GM21390 (cell line): ENCODE measurements around the gene NAB1.

Experiments used
- ATAC-seq: cut with Tn5 transposase; IDR thresholded peaks from one replicate; pipeline ENCODE4 v1.9.1; 2021; ENCODE audit not compliant: unreplicated experiment

The NAB1 gene

DNA sequence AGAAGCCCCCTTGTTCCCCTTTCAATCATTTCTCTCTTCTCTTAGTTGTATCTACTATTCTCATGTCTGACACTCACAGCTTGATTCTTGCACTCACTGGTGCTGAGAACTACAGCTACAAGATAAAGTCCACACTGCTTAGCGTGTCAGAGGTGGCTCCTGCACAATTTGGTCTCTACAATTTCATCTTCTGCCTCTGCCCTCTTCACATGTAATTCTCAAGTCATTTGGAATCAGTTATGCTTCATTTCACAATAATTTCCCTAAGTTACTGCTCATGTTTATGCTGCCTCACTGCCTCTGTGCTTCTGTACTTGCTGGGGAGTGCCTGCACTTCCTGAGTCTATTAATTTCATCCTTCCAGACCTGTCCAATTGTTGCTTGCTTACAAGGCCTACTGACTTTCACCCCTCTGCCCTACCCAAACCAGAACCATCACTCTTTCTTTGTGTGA is 11.6 kb upstream of the NAB1 start:
- no peak for ATAC-seq

DNA sequence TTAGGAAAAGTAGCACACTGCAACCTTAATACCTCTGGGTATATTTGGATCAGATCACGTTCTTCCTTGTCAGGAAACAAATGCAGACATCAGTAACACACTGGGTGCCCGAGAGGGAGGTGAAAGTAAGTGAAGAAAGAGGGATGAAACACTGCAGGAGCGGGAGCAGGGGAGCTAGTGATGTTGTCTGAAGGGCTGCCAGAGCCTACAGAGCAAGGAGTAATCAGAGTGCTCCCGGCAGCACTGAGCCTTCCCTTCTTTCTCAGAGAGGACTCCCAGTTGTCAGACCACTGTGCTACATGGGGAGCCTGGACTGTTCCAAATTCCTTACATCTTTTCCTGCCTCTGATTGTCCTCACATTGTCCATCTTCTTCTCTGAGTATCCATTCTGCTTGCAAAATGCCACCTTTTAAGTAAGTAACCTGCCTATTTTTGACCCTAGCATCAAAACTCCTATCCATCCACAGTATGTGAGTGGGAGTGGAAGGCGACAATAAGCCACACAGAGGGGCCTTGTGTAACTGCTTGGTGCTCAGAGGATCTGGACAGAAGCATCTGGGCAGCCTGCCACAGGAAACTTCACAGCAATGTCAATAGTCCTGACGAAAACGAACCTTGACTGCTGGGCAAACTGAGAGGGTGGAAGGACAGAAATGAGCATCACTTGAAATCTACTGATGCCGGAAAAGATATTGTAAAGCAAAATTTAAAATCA is 10.8 kb upstream of the NAB1 start:
- ATAC-seq: no peak

DNA sequence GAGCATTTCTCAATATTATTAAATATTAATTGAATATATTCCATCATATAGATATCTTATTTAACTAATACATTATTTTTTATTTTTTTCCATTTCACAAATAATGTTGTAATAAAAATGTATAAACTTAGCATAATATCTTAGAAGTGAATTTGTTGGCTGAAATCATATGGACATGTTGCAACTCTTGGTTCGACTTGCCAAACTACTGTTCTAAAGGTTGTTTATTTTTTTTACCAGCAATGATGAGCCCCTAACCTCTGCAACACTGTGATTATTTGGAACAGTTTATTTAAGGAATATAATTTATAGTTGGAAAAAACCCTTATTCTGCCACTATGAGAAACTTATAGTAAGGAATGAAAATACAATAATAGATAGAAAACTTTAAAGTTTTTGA is 8.8 kb upstream of the NAB1 start:
- ATAC-seq: no peak

DNA sequence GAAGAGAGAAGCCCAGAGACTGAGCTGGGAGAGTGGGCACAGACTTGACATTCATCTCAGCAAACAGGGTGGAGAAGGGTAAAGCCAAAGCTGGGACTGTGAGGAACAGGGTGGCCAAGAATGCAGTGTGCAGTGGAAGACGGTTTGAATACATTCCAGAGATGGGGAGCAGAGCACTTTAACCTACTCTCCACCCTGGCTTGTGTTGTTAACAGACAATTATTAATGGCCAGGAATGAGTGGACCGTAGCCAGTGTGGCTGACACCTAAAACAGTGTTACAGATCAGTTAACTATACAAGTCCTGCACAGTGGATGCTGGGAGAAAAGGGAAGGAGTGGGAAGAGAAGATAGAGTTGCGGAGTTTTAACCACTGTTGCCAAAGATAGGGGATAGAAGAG is 7.4 kb upstream of the NAB1 start:
- ATAC-seq: no peak

- no peak for ATAC-seq
Measured at GRCh38 chr2:190646780-190647522, 1.9 kb upstream of the NAB1 start.

DNA sequence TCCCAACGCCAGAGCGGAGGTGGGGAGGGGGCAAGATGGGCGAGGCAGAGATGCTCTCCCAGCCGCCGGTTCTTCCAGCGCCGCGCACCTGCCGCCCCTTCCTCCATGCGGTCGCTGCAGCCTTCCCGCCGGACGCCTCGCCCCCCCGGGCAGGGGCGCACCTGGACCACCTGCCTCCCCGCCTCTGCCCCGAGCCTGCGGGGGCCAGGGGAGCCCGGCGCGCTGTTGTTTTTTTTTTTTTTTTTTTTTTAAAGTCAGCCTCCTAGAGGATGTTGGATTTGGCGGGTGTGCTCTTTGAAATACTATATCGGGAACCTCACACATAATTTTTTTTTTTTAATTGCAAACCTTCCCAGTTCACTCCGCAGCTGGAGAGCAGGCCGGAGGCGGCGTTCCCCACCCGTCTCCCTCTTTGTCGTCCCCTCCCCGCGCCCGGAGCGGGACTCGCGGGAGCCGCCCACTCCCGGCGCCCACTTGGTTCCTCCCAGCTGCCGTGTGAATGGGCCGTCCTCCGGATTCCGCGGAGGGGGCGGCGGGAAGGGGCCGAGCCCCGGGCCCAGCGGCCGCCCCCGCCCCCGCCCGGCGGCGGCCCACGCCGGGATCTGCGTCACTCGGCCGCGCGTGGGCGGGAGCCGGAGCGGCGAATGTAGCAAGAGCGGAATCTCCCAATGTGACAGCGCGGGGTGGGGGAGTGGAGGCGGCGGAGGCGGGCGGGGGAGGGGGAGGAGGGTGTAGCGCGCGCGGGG is 421 bp upstream of the NAB1 start:
- peak; percentile 70 for ATAC-seq

DNA sequence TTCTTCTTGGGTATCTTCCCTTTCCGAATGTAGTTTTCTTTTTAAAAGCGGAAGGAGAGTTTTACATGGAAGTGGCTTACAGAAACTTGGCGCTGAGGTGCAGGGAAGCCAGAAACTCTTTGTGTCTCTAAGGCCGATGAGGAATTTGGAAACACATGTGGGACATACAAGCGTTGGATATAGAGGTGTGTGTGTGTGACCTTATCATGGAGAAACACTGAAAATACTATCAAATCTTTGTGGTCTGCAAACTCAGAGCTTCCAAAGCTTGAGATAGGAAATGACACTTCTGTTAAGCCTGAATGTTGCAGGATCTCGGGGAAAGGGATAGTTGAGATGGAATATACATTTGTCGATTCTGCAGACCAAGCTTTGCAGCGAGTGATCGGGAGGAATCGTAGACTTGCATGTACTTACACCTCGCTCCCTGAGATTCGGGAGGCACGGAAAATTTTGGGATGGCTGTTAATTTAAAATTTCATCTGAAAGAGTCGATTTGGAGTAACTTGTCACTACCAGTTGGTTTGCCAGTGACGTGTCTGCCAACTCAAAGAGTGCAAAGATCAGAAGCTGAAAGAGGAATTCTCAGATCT is 1.0 kb downstream of the NAB1 start:
- no peak for ATAC-seq

- ATAC-seq: no peak
Measured at GRCh38 chr2:190651413-190651812, 2.5 kb downstream of the NAB1 start.

DNA sequence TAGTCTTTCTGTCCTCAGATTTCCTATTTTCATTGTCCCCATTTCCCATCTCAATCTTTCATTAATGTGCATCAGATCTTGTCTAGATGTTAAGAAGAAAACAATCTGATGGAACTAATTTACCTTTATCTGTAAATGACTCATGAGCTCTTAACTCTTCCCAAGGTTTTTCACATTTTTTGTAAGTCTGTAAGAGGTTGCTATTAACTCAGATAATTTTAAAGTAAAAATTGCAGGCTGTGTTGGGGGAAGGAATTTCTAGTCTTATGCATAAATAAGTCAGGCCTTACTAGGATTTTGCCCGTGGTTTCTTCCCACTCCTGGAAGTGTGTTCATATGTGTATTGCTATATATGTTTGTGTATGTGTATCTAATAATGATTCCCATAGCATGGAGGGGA is 4.3 kb downstream of the NAB1 start:
- no peak for ATAC-seq

- no peak for ATAC-seq
Measured at GRCh38 chr2:190653931-190654330, 5.0 kb downstream of the NAB1 start.

DNA sequence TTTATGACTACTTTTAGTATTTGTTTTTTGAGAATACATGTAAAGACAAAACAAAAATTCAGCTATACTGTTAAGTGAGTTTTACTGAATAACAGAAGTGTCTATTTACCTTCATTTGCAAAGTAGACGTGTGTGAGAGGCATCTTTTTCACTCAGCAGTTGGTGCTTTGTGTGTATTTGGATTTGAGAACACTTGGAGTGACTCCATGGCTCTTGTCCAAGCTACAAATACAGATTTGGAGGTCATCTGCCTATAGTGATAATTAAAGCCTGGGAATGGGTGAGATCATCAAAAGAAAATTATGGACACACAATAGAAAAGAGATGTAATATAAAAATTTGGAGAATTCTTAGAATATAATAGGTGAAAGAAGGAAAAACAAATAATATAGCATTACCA is 6.2 kb downstream of the NAB1 start:
- no peak for ATAC-seq

DNA sequence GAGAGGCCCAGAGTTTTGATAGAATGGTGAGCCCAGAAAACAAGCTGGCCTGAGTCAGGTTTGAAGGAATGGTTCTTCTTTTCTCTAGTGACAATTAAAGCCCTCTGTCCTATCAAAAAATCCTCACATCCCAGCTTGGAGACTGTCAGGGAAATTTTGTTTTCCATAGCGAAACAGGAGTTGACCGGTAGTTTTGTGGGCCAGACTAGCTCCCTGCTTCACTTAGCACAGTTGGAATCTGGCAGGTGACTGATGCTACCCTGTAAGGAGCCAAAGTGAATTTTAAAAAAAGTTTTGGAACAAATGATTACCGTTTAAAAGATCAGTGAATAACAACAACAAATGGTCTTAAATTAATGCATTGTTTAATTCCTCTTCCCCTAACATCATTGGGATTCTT is 6.7 kb downstream of the NAB1 start:
- no peak for ATAC-seq

DNA sequence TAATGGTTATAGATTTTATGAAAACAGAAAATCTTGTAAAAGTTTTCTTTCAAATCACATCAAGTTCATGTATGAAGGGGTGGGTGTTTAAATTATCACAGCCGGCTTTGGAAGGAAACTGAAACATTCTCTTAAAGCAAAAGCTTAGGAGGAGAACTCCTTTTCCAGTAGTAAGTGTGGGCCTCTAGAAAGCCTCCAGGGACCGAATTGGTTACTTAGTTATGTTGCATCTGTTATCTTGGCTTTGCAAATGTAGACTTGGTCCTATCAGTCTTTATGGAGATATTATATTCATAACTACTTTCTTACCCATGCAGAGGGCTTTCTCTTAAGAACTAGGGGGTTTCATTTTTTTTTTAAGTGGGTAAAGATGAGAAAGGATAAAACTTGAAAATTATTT is 7.4 kb downstream of the NAB1 start:
- ATAC-seq: no peak

DNA sequence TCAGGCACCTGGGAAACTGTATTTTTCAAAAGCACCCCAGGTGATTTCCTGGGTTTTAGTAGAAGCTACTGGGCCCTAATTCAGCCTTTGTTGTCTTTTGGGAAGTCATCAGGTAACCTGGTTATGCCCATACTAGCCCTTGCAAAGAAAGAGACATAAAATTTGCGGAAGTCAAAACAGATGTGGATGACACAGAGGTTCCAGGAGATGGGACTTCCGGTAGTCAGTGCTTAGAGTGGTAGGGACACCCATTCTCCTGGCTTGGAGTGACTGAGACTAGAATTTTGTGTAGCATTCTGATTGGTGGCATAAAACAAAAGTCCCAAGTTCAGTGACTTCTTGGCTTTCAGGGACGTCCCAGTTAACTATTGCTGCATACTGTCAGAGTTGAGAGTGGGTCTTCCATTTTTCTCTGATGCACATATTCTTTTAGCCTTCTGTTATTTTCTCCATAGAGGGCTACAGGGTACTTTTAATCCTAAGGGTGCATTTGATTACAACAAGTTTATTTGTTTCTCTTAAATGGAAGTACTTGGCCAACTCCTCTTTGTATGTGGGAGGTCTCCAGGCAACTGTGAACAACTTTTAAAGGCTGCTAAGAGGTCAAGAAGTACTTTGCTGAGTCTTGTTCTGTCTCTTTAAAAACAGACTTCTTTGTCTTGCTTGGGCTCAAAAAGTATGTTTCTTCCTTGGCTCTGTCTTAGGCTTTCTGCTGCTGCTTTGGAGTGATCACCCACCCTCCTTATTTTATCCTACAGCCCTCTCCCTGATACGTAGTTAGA is 8.8 kb downstream of the NAB1 start:
- no peak for ATAC-seq

DNA sequence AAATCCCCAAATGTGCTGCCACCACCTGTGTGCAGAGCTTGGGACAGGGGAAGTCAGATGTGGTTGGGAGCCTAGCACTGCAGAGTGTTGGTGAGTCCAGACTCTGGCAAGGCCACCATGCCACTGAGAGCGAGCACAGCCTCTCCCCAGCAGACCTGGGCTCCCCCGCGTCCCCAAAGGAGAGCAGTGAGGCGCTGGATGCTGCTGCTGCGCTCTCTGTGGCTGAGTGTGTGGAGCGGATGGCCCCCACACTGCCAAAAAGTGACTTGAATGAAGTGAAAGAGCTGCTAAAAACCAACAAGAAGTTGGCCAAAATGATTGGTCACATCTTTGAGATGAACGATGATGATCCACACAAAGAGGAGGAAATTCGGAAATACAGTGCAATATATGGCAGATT is 10.7 kb downstream of the NAB1 start:
- ATAC-seq: no peak

DNA sequence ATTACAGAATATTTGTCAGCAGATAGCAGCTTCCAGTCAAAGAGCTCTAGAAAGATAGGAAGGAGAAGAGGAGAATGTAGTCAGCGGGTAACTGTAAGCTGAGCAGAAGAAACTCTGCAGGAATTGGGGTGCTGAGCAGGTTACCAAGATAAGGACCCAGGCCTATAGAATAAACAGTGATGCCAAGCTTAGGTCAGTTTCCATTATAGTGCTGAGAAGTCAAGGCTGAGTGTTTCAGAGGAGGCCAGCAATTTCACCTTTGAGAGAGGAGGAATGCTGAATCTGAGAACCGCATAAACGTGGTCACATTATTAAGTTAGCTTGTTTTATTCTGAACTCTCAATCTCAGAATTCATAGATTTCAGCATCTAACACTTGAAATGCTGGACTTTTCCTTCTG is 13.9 kb downstream of the NAB1 start:
- no peak for ATAC-seq

GRCh38 chr2:190663348-190663747 is 14.5 kb downstream of the NAB1 start:
- no peak for ATAC-seq

DNA sequence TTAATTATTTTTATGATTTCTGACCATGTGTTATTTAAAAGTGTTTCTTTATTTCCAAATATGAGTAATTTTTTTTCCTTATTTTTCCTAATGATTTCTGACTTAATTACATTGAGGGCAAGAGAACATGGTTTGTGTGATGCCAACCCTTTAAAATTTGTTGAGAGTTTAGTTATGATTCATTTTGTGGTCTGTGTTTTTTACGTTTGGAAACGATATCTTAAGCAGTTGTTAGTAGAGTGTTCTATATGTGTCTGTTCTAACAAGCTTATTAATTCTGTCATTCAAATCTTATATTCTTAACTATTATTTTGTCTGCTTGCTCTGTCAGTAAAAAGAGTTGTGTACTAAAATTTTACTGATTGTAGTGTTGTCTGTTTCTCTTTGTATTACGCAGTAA is 15.0 kb downstream of the NAB1 start:
- no peak for ATAC-seq

- no peak for ATAC-seq
Measured at GRCh38 chr2:190664240-190664639, 15.4 kb downstream of the NAB1 start.

DNA sequence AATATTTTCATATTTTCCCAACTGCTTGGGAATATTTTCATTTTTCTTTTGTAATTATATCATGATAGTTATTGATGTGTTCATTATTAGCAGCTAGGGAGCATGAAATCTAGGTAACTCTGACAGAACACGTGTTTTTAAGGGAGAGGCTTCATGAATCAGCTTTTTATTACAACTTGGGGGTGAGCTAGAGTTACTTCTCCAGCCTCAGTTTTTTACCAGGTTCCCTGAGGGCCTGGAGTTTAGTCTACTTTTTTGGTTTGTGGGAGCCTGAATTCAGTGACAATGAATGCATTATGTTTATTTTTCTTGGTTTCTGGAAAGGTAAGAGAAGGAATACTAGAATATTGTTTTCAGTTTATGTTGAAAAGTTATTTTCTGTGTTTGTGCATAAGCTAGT is 18.0 kb downstream of the NAB1 start:
- no peak for ATAC-seq

- no peak for ATAC-seq
Measured at GRCh38 chr2:190668892-190669291, 20.0 kb downstream of the NAB1 start.
